CD4-positive, alpha-beta T cell treated with Interleukin-21 for 1 hour (primary cell): Measurements from ENCODE around the gene SYNM.

Experiments
- DNase-seq: peaks from one replicate; pipeline ENCODE4 v3.0.0-alpha.2; 2020

The SYNM gene

DNA sequence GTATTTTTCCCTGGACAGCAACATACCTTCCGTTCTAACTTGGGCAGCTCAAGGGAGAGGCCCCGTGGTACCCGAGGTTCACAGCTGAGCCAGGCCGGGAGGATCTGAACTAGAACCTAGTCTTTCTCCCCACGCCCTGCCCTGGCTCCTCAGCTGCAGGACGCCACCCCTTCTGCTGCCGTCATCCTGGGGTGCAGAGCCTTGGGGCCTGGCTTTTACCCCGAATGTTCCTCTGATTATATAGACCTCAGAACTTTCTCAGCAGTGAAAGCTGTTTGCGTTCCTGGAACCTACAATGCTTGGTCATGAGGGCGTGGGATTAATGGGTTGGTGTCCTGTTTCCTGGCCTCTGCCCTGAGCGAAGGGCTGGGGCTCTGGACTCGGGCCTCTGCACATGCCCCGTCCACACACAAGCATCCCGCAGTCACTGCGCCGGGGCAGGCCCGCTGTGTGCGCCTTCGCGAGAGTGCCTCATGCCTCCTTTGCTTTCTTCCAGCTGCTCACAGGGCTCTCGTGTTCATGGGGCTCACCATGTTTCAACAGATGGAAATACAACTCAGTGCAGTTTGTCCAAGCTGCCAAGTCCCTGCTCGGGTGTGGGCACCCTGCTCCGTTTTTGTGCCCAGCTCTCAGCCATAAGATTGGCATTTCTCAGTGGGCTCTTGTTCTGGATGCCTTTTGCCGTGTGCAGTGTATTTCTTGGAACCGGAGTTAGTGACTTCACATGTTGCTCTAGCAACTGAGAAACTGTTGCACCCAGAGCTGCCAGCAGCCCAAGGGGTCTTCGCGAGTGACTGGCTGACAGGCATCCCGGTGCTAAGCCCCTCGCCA, 20.4 kb downstream of the SYNM start:
- no peak for DNase-seq

DNA sequence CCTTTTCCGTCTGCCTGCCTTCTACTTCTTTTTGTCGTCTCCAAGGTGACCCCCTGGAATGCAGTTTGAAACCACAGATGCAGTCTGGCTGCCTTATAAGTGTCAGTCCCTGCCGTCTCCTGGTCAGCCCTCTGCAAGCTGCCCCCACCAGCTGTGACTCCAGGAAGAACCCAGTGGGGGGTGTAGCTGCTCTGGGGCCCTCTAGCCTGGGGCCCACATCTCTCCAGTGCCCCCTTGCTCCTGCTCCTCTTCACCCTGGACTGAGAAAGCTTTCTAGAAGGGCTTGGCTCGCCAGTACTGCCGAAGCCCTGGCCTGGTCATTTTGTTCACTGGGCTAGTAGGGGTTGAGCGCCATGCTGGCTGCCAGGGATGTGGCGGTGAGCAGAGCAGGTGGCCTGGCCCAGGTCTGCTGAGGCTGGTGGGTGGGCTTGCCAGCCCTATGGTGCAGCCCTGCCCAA, 21.3 kb downstream of the SYNM start:
- no peak for DNase-seq

DNA sequence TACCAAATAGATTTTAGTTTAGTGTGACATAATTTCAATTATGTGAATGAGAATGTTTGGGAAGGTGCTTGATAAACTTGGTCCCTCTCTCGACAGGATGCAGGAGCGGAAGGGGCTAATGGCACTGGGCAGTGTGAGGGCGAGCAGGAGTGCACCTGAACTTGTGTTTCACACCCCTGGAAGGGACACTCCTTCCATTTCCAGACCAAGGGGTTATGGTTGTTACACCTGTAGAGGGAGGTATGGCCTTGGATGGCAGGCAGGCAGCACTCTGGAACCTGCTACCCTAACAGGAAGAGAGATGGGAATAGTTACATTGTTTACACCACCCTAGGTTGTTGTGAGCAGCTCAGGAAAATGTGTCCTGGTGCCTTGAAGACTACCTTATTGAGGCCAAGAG, 22.1 kb downstream of the SYNM start:
- DNase-seq: no peak

DNA sequence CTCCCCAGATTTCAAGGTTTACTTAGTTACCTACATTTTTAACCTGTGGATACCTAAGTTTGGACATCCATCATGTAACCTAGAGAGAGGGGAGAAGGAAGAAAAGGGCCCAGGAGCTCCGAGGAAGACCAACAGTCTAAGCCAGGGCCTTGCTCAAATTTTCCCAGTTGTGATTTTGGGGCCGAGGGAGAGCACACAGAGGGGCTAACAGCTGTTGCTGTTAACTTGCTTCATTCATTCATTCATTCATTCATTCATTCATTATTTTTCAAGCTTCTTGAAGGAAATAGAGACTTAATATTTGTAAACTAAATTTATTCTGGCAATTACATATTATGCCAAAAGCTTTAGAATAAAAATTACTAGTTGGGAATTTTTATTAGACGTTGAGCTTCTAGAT, 22.9 kb downstream of the SYNM start:
- no peak for DNase-seq

DNA sequence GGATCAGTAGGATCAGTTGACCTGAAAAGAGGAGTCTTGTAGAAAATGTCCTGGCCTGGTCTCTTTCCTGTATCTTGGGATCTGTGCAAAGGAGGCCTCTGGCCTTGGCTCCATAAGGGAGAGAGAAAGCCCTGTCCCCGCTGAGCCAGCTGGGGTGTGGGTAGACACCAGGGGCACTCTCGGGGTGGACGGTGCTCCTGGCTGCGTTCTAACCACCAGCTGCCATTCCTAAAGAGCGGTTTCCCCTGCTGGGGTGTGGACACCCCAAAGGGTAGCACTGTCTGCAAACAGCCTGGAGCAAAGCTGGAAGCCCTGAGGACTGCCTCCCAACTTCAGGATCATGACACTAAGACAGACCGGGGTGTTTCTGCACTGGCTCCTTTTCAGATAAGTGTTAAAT, 23.5 kb downstream of the SYNM start:
- DNase-seq: no peak

DNA sequence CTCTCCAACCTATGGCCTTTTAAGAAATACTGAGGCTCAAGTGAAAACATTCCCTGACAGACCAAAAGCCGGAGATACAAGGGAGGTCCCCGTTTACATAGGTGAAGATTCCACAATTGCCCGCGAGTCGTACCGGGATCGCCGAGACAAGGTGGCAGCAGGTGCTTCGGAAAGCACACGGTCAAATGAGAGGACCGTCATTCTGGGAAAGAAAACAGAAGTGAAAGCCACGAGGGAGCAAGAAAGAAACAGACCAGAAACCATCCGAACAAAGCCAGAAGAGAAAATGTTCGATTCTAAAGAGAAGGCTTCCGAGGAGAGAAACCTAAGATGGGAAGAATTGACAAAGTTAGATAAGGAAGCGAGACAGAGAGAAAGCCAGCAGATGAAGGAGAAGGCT, 24.8 kb downstream of the SYNM start:
- DNase-seq: no peak

DNA sequence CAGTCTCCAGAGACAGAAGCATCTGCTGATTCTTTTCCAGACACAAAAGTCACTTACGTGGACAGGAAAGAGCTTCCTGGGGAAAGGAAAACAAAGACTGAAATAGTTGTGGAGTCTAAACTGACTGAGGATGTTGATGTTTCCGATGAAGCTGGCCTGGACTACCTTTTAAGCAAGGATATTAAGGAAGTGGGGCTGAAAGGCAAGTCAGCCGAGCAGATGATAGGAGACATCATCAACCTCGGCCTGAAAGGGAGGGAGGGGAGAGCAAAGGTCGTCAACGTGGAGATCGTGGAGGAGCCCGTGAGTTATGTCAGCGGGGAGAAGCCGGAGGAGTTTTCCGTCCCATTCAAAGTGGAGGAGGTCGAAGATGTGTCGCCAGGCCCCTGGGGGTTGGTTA, 25.4 kb downstream of the SYNM start:
- no peak for DNase-seq

DNA sequence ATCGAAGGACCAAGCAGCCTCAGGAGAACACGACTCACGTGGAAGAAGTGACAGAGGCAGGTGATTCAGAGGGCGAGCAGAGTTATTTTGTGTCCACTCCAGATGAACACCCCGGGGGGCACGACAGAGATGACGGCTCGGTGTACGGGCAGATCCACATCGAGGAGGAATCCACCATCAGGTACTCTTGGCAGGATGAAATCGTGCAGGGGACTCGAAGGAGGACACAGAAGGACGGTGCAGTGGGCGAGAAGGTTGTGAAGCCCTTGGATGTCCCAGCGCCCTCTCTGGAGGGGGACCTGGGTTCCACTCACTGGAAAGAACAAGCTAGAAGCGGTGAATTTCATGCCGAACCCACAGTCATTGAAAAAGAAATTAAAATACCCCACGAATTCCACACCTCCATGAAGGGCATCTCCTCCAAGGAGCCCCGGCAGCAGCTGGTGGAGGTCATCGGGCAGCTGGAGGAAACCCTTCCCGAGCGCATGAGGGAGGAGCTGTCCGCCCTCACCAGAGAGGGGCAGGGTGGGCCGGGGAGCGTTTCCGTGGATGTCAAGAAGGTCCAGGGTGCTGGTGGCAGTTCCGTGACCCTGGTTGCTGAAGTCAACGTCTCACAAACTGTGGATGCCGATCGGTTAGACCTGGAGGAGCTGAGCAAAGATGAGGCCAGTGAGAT, 26.0 kb downstream of the SYNM start:
- DNase-seq: no peak

DNA sequence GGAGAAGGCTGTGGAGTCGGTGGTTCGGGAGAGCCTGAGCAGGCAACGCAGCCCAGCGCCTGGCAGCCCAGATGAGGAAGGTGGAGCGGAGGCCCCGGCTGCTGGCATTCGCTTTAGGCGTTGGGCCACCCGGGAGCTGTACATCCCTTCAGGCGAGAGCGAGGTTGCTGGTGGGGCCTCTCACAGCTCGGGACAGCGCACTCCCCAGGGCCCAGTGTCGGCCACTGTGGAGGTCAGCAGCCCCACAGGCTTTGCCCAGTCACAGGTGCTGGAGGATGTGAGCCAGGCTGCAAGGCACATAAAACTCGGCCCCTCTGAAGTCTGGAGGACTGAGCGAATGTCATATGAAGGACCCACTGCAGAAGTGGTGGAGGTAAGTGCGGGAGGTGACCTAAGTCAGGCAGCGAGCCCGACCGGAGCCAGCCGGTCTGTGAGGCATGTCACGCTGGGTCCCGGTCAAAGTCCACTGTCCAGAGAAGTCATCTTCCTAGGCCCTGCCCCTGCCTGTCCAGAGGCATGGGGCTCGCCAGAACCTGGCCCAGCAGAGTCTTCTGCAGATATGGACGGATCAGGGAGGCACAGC, 26.7 kb downstream of the SYNM start:
- no peak for DNase-seq

DNA sequence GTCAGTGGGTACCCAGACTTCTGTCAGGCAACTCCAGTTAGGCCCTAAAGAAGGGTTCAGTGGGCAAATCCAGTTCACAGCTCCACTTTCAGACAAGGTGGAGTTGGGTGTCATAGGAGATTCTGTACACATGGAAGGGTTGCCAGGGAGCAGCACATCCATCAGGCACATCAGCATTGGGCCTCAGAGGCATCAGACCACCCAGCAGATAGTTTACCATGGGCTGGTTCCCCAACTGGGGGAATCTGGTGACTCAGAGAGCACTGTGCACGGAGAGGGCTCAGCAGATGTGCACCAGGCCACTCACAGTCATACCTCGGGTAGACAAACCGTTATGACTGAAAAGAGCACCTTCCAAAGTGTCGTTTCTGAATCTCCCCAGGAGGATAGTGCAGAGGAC, 27.2 kb downstream of the SYNM start:
- no peak for DNase-seq

DNA sequence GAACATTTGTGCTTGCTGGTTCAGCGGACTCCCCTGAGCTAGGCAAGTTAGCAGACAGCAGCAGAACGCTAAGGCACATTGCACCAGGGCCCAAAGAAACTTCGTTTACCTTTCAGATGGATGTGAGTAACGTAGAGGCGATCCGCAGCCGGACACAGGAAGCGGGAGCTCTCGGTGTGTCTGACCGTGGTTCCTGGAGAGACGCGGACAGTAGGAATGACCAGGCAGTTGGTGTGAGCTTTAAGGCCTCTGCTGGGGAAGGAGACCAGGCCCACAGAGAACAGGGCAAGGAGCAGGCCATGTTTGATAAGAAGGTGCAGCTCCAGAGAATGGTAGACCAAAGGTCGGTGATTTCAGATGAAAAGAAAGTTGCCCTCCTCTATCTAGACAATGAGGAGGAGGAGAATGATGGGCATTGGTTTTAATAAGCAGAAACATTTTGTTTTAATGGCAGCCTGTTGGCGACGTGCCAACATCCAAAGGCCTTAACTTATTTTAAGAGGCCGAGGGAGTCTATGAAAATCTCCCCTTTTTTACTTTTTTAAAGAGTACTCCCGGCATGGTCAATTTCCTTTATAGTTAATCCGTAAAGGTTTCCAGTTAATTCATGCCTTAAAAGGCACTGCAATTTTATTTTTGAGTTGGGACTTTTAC, 27.9 kb downstream of the SYNM start:
- no peak for DNase-seq

DNA sequence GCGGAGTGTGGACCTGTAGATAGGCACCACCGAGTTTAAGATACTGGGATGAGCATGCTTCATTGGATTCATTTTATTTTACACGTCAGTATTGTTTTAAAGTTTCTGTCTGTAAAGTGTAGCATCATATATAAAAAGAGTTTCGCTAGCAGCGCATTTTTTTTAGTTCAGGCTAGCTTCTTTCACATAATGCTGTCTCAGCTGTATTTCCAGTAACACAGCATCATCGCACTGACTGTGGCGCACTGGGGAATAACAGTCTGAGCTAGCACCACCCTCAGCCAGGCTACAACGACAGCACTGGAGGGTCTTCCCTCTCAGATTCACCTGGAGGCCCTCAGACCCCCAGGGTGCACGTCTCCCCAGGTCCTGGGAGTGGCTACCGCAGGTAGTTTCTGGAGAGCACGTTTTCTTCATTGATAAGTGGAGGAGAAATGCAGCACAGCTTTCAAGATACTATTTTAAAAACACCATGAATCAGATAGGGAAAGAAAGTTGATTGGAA, 29.5 kb downstream of the SYNM start:
- DNase-seq: no peak

DNA sequence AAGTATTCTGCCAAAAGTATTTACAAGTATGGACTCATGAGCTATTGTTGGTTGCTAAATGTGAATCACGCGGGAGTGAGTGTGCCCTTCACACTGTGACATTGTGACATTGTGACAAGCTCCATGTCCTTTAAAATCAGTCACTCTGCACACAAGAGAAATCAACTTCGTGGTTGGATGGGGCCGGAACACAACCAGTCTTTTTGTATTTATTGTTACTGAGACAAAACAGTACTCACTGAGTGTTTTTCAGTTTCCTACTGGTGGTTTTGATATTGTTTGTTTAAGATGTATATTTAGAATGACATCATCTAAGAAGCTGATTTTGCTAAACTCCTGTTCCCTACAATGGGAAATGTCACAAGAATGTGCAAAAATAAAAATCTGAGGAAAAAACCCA, 30.3 kb downstream of the SYNM start:
- no peak for DNase-seq

DNA sequence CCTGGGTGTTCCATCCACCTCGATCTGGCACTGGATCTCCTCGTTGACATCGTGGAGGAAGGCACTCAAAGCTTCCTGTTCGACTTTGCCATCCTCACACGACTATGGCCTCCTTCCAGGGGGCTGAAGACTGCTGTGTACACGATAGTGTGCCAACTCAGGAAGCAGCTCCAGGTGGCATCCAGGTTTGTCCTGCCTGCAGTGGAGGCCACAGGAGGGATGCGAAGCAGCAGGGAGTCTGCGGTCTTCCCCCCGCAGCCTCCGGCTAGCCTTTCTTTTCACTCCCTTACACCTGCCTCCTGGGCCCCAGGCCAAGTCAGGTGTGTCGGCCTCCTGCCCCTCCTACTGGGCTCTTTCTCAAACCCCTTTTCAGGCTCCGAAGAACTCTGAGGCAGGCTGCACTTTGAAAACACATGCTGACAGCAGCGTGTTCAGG, 32.2 kb downstream of the SYNM start:
- DNase-seq: no peak

DNA sequence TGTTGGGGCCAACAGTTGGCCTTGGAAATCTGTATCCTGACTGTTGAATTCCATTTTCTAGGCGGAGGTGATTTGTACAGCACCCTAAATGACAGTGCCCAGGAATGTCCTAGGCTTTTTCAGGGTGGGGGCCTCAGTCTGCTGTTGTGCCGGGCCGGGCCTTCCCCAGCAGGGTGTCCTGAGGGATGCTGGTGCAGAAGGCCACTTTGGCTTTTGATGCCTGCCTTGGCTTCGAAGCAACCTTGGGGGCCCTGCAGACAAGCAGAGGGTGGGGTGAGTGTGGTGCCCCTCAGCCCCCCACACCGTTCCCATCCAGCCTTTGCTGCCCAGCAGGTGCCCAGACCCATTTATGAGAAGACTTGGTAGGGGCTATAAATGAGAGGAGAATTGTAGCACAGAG, 33.0 kb downstream of the SYNM start:
- no peak for DNase-seq

DNA sequence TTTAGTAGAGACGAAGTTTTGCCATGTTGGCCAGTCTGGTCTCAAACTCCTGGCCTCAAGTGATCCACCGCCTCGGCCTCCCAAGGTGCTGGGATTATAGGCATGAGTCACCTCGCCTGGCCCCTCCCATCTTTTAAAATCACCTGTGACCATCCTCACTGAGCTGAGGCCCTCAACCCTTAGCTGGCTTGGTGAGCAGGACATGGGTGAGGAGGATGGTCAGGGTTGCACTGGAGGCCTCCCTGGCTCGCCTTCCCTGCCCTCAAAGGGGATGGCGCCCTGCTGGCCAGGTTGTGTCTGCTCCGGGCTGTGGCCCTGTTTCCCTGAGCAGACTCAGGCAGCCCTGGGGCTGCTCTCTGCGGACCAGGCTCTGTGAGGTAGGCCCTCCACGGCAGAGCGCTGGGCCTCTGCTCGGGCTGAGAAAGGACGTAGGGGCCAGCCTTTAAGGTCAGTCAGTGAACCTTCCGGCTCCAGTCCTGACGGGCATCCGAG, 33.7 kb downstream of the SYNM start:
- no peak for DNase-seq

DNA sequence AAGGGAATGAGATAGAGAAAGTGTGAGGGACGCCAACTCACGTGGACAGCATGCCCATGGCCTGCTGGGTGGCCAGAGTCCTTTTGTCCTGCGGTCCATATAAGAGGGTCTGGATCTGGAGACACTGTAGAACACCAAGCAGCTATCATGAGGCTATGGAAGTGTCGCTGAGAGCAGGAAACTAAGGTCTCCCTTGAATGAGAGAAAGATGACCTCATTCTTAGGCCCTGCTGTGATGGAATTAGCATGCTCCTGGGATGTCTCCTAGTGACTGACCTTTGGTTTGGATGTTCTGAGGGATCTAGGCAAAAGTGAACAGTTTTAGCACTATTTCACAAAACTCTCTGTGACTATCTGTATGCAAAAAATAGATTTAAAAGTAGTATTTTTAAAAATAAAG, 34.4 kb downstream of the SYNM start:
- no peak for DNase-seq

DNA sequence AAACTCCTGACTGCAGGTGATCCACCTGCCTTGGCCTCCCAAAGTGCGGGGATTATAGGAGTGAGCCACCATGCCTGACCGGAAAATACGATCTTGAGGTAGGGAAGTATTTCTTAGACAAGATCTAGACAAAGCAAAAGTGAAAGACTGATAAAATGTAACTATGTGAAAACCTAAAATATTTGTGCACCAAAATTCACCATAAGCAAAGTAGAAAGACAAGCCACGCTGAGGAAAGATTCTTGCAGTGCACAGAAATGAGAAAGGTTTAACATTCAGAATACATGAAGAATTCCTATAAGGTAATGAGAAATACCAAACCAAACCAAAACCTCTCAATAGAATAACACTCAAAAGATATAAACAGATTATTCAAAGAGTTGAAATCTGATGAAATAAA, 35.7 kb downstream of the SYNM start:
- no peak for DNase-seq

DNA sequence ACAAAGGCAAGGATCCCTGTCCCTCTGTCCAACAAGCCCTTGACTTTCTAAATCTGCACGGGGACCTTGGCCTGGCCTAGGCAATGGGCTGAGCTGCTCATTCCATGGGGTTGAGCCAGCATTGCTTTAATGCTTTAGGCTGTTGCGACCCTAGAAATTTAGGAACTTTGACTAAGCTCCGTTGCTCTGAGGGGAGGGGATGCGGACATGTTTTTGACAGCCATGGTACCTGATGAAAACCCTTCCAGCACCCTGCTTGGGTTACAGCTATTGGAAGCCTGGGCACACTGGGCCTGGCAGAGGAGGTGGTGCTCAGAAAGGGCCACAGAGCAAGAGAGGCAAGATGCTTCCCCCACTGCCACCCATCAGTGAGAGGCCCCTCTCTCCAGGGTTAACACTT, 37.1 kb downstream of the SYNM start:
- DNase-seq: no peak

DNA sequence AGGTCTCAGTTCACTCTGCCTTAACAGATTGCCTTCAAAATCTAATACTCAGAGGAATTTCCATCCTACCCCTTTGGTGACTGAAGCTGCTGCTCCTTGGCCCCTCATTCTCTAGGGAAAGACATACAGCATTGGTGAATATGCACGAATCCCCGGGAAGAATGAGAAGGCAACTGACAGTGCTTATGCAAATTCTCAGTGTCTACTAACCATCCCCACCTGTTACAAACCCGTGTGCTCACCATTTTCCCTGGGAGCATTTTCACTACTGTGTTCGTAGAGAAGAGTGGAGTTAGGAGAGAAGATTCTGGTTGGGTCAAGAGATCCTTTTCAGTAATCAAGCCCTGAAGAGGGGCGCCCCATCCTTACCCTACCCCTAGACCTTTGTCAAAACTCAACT, 37.7 kb downstream of the SYNM start:
- no peak for DNase-seq

DNA sequence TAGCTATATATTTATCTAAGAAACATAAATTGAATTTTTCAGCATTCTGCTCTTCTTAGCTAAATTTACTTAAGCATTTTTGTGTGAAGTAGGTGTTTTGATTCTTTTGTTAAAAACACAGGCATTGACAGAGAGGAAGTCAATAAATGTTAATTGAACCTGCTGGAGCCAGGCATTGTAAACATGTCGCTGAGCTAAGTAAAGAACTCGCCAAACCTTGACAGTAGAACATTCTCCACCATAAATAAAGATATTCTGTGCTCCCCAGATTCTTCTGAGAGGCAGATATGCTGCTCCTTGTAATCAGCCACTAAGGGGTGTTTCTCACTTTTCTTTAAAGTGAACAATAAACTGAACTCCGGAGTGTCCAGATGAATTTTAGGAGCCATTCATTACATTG, 38.4 kb downstream of the SYNM start:
- DNase-seq: no peak

DNA sequence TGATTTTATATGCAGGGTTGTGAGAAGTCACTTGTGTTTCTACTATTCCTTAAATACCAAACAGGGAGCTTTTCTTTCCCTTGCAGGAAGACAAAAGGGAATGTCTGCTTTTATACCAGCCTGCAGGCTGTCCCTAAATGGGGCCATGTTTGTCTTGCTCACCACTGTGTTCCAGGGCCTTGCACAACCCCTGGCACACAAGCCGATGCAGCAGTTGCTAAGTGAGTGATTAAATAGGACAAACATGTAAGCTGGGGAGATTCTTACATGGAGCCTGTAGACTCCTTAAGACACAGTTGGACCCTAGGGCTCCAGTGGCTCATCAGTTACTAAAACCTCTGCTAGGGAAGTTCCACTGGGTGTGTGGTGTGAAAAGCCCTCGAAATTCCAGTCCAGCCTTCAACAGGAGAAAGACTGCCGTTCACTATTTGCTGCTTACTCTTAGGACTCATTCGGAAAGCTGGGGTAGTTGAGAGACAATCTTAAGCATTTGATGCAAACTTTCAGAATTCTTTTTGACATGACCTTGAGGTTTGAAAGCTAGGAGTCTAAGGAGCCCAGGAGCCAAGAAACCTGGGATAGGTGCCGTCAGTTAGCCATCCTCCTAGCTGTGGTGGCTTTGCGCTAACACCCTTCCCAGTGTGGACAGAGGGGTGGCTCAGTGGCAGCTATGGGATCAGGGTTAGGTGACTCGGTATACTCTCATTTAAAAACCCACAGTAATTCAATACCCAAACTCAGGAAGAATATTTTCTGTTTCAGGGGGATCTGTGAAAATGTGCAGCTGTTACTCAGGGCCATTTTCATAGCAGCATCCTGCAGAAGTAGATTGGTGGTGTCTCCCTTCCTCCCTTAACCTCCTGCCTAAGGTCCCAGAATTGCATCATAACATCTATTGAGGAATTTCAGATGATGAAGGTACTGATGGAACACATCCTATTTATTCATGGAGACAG, 39.1 kb downstream of the SYNM start:
- DNase-seq: no peak
